ENCODE data around the gene KCNMB2. TPM values are rescaled to one million over a fixed set of nuclear protein-coding genes. Genes with fewer than 3 reads are reported as not detected.

Gene KCNMB2
- total RNA-seq, 6 donors from 2014 or later, result 0.51 to 3.0 (median 1.1) TPM; not detected in 3

- H3K4me1 ChIP-seq, result no peaks in the 10 kb centered on the region
- no peak for ATAC-seq (ENCODE audit: low FRiP score in 2 of 2)
- TF ChIP-seq CTCF (IDR thresholded peaks at IDR 0.05), result no peak
- no peak for TF ChIP-seq EP300 (IDR thresholded peaks at IDR 0.05)
- TF ChIP-seq POLR2AphosphoS5 (IDR thresholded peaks at IDR 0.05), result no peak
- no peak for TF ChIP-seq POLR2A (IDR thresholded peaks at IDR 0.05)
- 79 to 88% methylated on average over 1 of the region's 1 CpG for WGBS, 2 donors
- H3K4me3 ChIP-seq, result no peak overlapping the region
- no peak for DNase-seq
- H3K9me3 ChIP-seq, result no peaks in the 10 kb centered on the region
- H3K27ac ChIP-seq, result no peak overlapping the region
- no peaks in the 10 kb centered on the region for H3K36me3 ChIP-seq
- no peaks in the 10 kb centered on the region for H3K27me3 ChIP-seq
Observed at GRCh38 chr3:178833695-178834094, 297.5 kb downstream of the KCNMB2 start.

GRCh38 chr3:178835033-178835432 is 298.8 kb downstream of the KCNMB2 start:
- 87 to 90% methylated on average over 3 of the region's 3 CpGs for WGBS, 2 donors
- DNase-seq, result no peak
- no peaks in the 10 kb centered on the region for H3K36me3 ChIP-seq
- H3K4me1 ChIP-seq, result no peaks in the 10 kb centered on the region
- H3K4me3 ChIP-seq, result no peak overlapping the region
- no peak for TF ChIP-seq POLR2A (IDR thresholded peaks at IDR 0.05)
- TF ChIP-seq POLR2AphosphoS5 (IDR thresholded peaks at IDR 0.05), result no peak
- no peak for TF ChIP-seq CTCF (IDR thresholded peaks at IDR 0.05)
- TF ChIP-seq EP300 (IDR thresholded peaks at IDR 0.05), result no peak
- no peaks in the 10 kb centered on the region for H3K9me3 ChIP-seq
- H3K27me3 ChIP-seq, result no peaks in the 10 kb centered on the region
- H3K27ac ChIP-seq, result no peak overlapping the region
- no peak for ATAC-seq (ENCODE audit: low FRiP score in 2 of 2)

- TF ChIP-seq CTCF (IDR thresholded peaks at IDR 0.05) (no peak), POLR2AphosphoS5 (IDR thresholded peaks at IDR 0.05) (no peak), POLR2A (IDR thresholded peaks at IDR 0.05) (no peak)
- H3K27me3 ChIP-seq, result no peaks in the 10 kb centered on the region
Observed at GRCh38 chr3:178837512-178837911, 301.3 kb downstream of the KCNMB2 start.

GRCh38 chr3:178840586-178840985 is 304.4 kb downstream of the KCNMB2 start:
- no peak for ATAC-seq (ENCODE audit: low FRiP score in 2 of 2)
- Histone ChIP-seq H3K27me3 (no peaks in the 10 kb centered on the region), H3K27ac (no peak overlapping the region), H3K4me1 (no peaks in the 10 kb centered on the region), H3K9me3 (no peaks in the 10 kb centered on the region), H3K36me3 (no peaks in the 10 kb centered on the region), H3K4me3 (no peak overlapping the region)
- TF ChIP-seq POLR2AphosphoS5 (IDR thresholded peaks at IDR 0.05) (no peak), CTCF (IDR thresholded peaks at IDR 0.05) (no peak), POLR2A (IDR thresholded peaks at IDR 0.05) (no peak), EP300 (IDR thresholded peaks at IDR 0.05) (no peak)
- DNase-seq, result no peak

More at GRCh38 chr3:178837512-178837911, 301.3 kb downstream of the KCNMB2 start:
- H3K4me3 ChIP-seq, result no peak overlapping the region
- no peaks in the 10 kb centered on the region for H3K36me3 ChIP-seq
- H3K9me3 ChIP-seq, result no peaks in the 10 kb centered on the region
- no peak for ATAC-seq (ENCODE audit: low FRiP score in 2 of 2)
- DNase-seq, result no peak
- no peak overlapping the region for H3K27ac ChIP-seq
- no peaks in the 10 kb centered on the region for H3K4me1 ChIP-seq

GRCh38 chr3:178841011-178841410 is 304.8 kb downstream of the KCNMB2 start:
- H3K9me3 ChIP-seq, result no peaks in the 10 kb centered on the region
- H3K4me1 ChIP-seq, result no peaks in the 10 kb centered on the region
- no peaks in the 10 kb centered on the region for H3K36me3 ChIP-seq
- no peak for DNase-seq
- H3K27ac ChIP-seq, result no peak overlapping the region
- ATAC-seq (ENCODE audit: low FRiP score in 2 of 2), result no peak
- no peaks in the 10 kb centered on the region for H3K27me3 ChIP-seq
- no peak for TF ChIP-seq POLR2AphosphoS5 (IDR thresholded peaks at IDR 0.05)
- TF ChIP-seq EP300 (IDR thresholded peaks at IDR 0.05), result no peak
- no peak for TF ChIP-seq CTCF (IDR thresholded peaks at IDR 0.05)
- TF ChIP-seq POLR2A (IDR thresholded peaks at IDR 0.05), result no peak
- H3K4me3 ChIP-seq, result no peak overlapping the region

Measured in upper lobe of left lung (tissue), 6 donors.